ENCODE results near the gene PDIA4. TPM values are rescaled to one million over a fixed set of nuclear protein-coding genes. Genes with fewer than 3 reads are reported as not detected.

Gene PDIA4
- total and polyA plus RNA-seq, 2 of the 8 experiments (the other 6 are each of a cell fraction or from before 2014, with no cell fraction given), result 119 to 303 TPM

GRCh38 chr7:149007611-149008010, 20.7 kb downstream of the PDIA4 start (continued):
- TF ChIP-seq RAD21 (IDR thresholded peaks at IDR 0.05 in 1 of 2, conservative IDR thresholded peaks at IDR 0.05 in 1 of 2; ENCODE audit: low read depth in 2 of 2, low read length in 2 of 2), result peak; percentile 16 to 43; a peak in 3 of 4 replicates
